ENCODE results near the gene CCZ1B. TPM values are rescaled to one million over a fixed set of nuclear protein-coding genes. Genes with fewer than 3 reads are reported as not detected.
"Not testable (repeated sequence)": the region's sequence is repeated elsewhere in the genome, so short reads cannot be mapped to it uniquely, and the experiment has no call there.

CCZ1B gene
- total RNA-seq, 1 experiment from 2014 or later = 35.8 TPM

GRCh38 chr7:6835521-6835920 lies 9.4 kb upstream of the CCZ1B start:
- DNase-seq (ENCODE audit: low spot score); in situ Hi-C loops (cut with HindIII; ENCODE audit: low sequenced_read_pairs): not testable (repeated sequence)

GRCh38 chr7:6833636-6834035 lies 7.6 kb upstream of the CCZ1B start:
- no peak for DNase-seq (ENCODE audit: low spot score)
- in situ Hi-C loops (cut with HindIII; ENCODE audit: low sequenced_read_pairs) = no loop called here

DNA sequence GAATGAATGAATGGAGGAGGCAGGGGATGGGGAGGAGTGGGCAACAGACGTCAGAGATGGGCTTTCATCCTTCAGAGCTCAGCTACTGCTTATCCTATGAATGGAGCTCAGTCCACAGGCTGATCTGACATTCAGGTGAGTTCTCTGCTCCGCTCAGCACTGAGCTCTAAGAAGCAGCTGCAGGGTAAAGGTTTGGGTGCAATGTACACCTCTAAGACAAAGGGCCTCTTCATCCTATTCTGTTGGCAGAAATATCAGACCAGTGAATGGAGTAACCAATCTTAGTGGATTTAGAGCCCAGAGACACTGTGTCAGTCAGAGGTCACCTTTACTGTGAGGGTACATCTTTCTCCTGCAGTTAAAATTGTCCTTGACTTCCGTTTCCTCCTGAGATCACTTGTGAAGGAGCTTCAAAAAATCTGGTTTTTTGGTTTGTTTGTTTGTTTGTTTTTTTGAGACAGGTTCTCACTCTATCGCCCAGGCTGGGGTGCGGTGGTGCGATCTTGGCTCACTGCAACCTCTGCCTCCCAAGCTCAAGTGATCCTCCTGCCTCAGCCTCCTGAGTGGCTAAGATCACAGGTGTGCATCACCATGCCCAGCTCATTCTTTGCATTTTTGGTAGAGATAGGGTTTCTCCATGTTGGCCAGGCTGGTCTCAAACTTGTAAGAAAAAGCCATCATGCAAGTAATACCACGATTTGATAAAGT lies 5.1 kb upstream of the CCZ1B start:
- no peak for DNase-seq (ENCODE audit: low spot score)
- in situ Hi-C loops (cut with HindIII; ENCODE audit: low sequenced_read_pairs) = no loop called here

DNA sequence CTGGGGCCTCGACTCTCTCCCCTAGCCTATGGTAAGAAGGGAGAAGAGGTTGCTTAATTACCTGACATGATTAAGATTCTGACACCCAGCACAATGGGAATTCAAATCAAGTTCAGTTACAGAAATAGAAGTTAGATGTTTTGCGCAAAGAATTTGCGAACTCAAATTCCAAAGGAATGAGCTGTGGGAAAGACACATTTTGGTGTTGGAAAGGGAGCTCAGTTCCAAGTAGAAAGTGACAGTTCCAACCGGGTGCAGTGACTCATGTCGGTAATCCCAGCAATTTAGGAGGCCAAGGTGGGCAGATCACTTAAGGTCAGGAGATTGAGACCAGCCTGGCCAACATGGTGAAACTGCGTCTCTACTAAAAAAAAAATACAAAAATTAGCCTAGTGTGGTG lies 4.0 kb upstream of the CCZ1B start:
- in situ Hi-C loops (cut with HindIII; ENCODE audit: low sequenced_read_pairs); DNase-seq (ENCODE audit: low spot score): not testable (repeated sequence)

DNA sequence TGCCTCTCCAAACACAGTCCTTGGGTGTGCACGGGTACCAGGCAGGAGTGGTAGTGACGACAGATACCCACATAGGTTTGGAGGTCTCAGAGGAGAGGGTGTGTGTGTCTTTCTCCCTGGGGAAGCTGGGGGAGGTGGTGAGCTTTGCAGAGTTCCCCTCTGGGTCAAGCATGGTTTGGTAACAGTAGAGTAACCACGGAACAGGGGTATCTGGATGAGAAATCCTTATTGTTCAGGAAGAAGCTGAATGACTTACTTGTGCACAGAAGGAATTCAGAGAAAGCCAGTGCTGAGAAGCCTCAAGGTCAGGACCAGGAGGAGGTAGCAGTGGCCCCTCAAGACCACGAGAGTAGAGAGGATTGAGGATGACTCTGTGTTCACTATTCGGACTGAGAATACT lies 3.5 kb upstream of the CCZ1B start:
- in situ Hi-C loops (cut with HindIII; ENCODE audit: low sequenced_read_pairs); DNase-seq (ENCODE audit: low spot score): not testable (repeated sequence)

DNA sequence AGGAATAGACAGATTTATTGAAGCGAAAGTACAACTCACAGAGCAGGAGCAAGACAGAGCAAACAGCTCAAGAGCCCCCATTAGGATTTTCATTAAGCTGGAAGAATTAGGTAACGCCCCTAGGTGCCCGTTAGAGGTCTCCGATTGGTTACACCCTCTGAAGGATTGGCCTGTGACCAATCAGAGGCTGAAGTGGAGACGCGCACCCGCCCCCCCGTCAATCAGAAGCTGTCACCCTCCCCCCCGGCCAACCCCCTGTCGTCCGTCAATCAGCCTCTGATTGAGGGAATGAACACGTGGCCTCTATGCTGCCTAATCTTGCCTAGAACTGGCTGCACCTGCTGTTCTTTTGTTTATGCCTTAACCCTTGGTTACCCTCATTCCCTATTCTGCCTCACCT lies 1.1 kb upstream of the CCZ1B start:
- DNase-seq (ENCODE audit: low spot score); in situ Hi-C loops (cut with HindIII; ENCODE audit: low sequenced_read_pairs): not testable (repeated sequence)

DNA sequence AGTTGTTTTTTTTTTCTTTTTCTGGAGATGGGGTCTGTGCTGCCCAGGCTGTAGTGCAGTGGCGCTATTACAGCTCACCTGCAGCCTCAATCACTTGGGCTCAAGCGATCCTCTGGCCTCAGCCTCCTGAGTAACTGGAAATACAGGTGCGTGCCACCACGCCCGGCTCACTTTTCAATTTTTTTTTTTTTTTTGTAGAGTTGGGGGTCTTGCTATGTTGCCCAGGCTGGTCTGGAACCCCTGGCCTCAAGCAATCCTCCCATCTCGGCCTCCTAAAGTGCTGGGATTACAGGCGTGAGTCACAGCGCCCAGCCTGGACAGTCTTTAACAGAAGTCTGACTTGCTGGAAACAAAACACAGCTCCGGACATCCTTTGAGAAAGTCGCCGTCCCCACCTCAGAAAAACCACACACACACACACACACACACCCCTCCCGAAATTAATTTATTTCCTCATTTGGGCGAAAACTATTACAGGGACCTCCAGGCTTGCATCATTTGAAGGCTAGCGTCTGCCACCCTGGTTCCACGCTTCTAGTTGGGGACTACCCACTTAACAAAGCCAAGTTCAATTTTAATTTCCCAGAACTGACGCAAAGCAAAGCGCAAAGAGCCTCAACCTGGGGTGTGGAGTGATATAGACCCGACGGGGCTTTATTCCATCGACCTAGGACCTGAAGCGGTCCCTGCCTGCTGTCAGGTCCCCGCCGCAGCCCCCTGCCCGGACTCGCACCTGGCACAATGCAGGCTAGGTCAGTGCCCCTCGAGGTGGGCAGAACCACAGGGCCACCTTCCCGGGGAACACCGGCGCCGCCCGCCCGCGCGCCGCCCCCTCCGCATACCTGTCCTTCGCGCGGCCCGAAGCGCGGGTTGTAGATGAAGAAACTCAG lies 594 bp downstream of the CCZ1B start:
- in situ Hi-C loops (cut with HindIII; ENCODE audit: low sequenced_read_pairs); DNase-seq (ENCODE audit: low spot score): not testable (repeated sequence)

DNA sequence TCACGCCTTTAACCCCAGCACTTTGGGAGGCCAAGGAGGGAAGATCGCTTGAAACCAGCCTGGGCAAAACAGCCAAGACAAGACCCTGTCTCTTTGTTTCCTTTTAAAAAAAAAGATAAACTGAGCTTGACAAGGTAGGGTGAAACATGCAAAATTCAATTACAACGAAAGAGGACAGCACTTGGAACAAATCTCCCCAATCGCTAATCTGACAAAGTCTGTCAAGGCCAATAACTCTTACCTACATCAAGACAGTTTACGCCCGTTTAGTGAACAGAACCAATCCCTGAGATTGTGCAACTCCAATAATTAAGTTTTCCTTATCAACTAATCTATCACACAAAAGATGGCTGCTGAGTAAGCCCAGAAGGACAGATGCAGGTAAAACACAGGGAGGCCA lies 4.5 kb downstream of the CCZ1B start:
- in situ Hi-C loops (cut with HindIII; ENCODE audit: low sequenced_read_pairs); DNase-seq (ENCODE audit: low spot score): not testable (repeated sequence)

DNA sequence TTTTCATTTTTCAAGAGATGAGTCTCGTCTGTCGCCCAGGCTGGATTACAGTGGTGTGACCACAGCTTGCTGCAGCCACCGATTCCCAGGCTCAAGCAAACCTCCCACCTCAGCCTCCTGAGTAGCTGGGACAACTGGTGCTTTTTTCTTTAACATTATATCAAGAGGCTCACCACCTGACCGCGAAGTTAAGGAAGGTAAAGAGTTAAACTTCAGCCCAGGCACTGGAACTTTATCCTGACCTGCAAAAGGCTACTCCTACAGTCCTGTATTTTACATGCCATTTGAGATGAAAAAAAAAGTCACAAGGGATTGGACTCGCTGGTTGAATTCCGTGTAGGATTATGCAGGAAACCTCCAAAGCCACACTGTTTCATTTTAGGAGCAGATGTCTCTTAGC lies 10.6 kb downstream of the CCZ1B start:
- in situ Hi-C loops (cut with HindIII; ENCODE audit: low sequenced_read_pairs); DNase-seq (ENCODE audit: low spot score): not testable (repeated sequence)

- DNase-seq (ENCODE audit: low spot score); in situ Hi-C loops (cut with HindIII; ENCODE audit: low sequenced_read_pairs): not testable (repeated sequence)
These were observed 13.1 kb downstream of the CCZ1B start for GRCh38 chr7:6813011-6813410.

DNA sequence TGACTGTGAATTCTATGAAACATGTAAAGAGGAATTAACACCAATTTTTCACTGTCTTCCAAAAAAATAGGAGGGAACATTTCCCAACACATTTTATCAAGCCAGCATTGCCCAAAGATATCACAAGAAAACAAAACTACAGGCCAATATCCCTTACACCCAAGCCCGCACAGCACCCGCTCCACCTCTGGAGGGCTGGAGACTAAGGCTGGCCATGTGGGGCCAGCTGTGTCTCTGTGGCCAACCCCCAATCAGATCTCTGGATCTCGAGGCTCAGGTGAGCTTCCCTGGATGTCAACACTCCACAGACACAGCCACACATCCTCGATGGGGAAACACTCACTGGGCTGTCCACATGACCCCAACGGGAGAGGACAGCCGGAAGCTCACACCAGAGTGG lies 18.1 kb downstream of the CCZ1B start:
- in situ Hi-C loops (cut with HindIII; ENCODE audit: low sequenced_read_pairs); DNase-seq (ENCODE audit: low spot score): not testable (repeated sequence)

DNA sequence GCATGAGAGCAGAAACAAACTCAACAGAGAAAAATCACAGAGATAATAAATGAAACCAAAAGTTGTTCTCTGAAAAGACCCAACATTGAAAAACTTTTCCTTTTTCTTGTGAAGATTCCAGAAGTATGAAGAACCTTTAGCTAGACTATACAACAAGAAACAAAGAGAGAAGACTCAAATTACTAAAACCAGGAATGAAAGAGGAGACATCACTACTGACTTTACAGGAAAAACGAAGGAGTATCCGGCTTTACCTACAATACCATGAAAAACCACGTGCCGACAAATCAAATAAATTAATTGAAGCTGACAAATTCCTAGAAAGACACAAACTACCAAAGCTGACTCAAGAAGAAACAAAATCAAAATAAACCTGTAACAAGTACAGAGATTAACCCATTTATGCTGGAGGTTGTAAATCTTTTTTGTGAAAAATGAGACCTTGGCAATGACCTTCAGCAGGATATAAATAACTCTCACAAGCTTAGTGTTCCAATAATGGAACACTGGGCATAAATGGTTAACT lies 18.6 kb downstream of the CCZ1B start:
- in situ Hi-C loops (cut with HindIII; ENCODE audit: low sequenced_read_pairs); DNase-seq (ENCODE audit: low spot score): not testable (repeated sequence)

GRCh38 chr7:6800331-6800730 lies 25.7 kb downstream of the CCZ1B start:
- DNase-seq (ENCODE audit: low spot score); in situ Hi-C loops (cut with HindIII; ENCODE audit: low sequenced_read_pairs): not testable (repeated sequence)

GRCh38 chr7:6799887-6800286 lies 26.2 kb downstream of the CCZ1B start:
- DNase-seq (ENCODE audit: low spot score) = not testable (repeated sequence)

DNA sequence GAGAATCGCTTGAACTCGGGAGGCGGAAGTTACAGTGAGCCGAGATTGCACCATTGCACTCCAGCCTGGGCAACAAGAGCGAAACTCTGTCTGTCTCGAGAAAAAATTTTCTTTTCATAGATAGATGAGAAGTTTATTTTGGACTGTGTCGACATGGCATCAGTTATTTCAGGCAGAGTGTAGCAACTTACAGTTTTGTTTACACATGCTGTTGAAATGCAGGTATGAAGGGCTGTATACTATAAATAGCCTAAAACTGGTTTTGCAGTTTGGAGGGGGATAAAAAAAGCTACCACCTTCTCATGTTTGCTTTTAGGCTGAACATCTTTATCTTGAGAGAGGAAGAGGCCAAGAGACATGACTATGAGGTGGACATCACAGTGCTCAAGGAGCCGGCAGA lies 28.0 kb downstream of the CCZ1B start:
- in situ Hi-C loops (cut with HindIII; ENCODE audit: low sequenced_read_pairs) = not testable (repeated sequence)

More at GRCh38 chr7:6799887-6800286, 26.2 kb downstream of the CCZ1B start:
- in situ Hi-C loops (cut with HindIII; ENCODE audit: low sequenced_read_pairs) = not testable (repeated sequence)

GRCh38 chr7:6797218-6797617 lies 28.9 kb downstream of the CCZ1B start:
- DNase-seq (ENCODE audit: low spot score); in situ Hi-C loops (cut with HindIII; ENCODE audit: low sequenced_read_pairs): not testable (repeated sequence)

More for the DNA sequence above, 28.0 kb downstream of the CCZ1B start:
- not testable (repeated sequence) for DNase-seq (ENCODE audit: low spot score)

DNA sequence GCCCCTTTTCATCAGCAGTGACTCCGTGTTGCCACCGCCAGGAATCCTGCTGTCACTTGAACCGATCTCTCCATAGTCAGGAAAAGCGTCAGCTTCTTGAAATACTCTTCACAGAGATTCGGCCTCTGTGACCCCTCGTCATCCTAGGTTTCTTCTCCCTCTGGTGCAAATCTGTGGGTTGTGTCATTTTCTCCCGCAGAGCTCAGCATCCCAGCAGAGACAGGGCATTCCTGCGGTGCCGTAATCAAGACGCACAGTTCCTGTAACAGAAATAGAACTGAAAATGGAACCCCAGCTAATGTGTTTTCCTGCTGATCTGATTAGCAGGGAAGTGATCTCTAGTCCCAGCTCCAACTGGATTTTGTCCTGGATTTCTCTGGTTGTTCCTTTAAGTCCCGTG lies 31.8 kb downstream of the CCZ1B start:
- in situ Hi-C loops (cut with HindIII; ENCODE audit: low sequenced_read_pairs) = not testable (repeated sequence)

GRCh38 chr7:6792113-6792872 lies 33.8 kb downstream of the CCZ1B start:
- in situ Hi-C loops (cut with HindIII; ENCODE audit: low sequenced_read_pairs); DNase-seq (ENCODE audit: low spot score): not testable (repeated sequence)

More for the DNA sequence above, 31.8 kb downstream of the CCZ1B start:
- DNase-seq (ENCODE audit: low spot score) = not testable (repeated sequence)

GRCh38 chr7:6789353-6789752 lies 36.7 kb downstream of the CCZ1B start:
- in situ Hi-C loops (cut with HindIII; ENCODE audit: low sequenced_read_pairs) = not testable (repeated sequence)

More at GRCh38 chr7:6789353-6789752, 36.7 kb downstream of the CCZ1B start:
- not testable (repeated sequence) for DNase-seq (ENCODE audit: low spot score)
